GM12878 (cell line): ENCODE data around the gene IGF2BP1. TPM values are rescaled to one million over a fixed set of nuclear protein-coding genes. Genes with fewer than 3 reads are reported as not detected.

Experiments
- ATAC-seq: fragments of 200-7000 bp; cut with Tn5 transposase; 3 replicates; pipeline ENCODE4 v1.9.1; 2020; ENCODE audit warnings: mild to moderate bottlenecking, moderate library complexity
- BruUV-seq: library from RNA; stranded (reverse); fragments of 400-500 nt; replicated peaks from 2 replicates; lab custom pipeline; 2021; lab: Mats Ljungman, UMichigan
- CTCF ChIA-PET: fragments of 300-600 bp; sonication (Branson Sonifier 250); formaldehyde crosslinking; extraction: SDS; loops from one replicate; lab custom pipeline; 2021; ENCODE audit warnings: inconsistent platforms; lab: Yijun Ruan, JAX
- POLR2A ChIA-PET: fragments of 350-600 bp; formaldehyde crosslinking; extraction: SDS; loops from one replicate; lab custom pipeline; 2021; ENCODE audit warnings: inconsistent platforms; lab: Charles Lee
- RAD21 ChIA-PET: fragments of 300-600 bp; sonication (Branson Sonifier 250); formaldehyde crosslinking; loops from one replicate; lab custom pipeline; 2023; ENCODE audit warnings: antibody characterized with exemption; ENCODE audit not compliant: unreplicated experiment; lab: Charles Lee
- SMC1A ChIA-PET: fragments of 300-600 bp; sonication (Branson Sonifier 250); formaldehyde crosslinking; loops from one replicate; lab custom pipeline; 2023; ENCODE audit not compliant: unreplicated experiment, uncharacterized antibody; lab: Charles Lee
- DNase-seq: peaks from one replicate; pipeline ENCODE4 v3.0.0-alpha.2; 2011; ENCODE audit warnings: low read depth, low spot score
- FAIRE-seq: peaks from 3 replicates; lab custom pipeline; 2011; peaks lifted over from hg19 to GRCh38; lab: Jason Lieb, UNC
- H2AFZ ChIP-seq: 2 replicates; pipeline ENCODE4 v1.6.0; 2011; ENCODE audit warnings: low read depth, low read length, control low read depth; ENCODE audit not compliant: control insufficient read depth
- H3K27ac ChIP-seq: 2 replicates; pipeline ENCODE4 v1.5.1; 2011; ENCODE audit warnings: control low read depth; ENCODE audit not compliant: control insufficient read depth, insufficient read depth
- H3K27me3 ChIP-seq, 2 experiments: replicated peaks in 1 of 2; 2 replicates each; pipeline versions ENCODE4 v1.6.0 to v1.6.1; 2011; ENCODE audit warnings: low read length in 1 of 2; ENCODE audit not compliant: control insufficient read depth in 2 of 2, insufficient read depth in 2 of 2
- H3K36me3 ChIP-seq, 2 experiments: 2 replicates each; pipeline ENCODE4 v1.5.1; 2011; ENCODE audit warnings: low read length in 1 of 2; ENCODE audit not compliant: control insufficient read depth in 2 of 2, insufficient read depth in 2 of 2
- H3K4me1 ChIP-seq: 2 replicates; pipeline ENCODE4 v1.6.1; 2011; ENCODE audit warnings: mild to moderate bottlenecking, low read length, moderate library complexity, mixed read lengths; ENCODE audit not compliant: control insufficient read depth, insufficient read depth
- H3K4me2 ChIP-seq: 2 replicates; pipeline ENCODE4 v1.6.0; 2011; ENCODE audit warnings: control low read depth; ENCODE audit not compliant: control insufficient read depth, insufficient read depth
- H3K4me3 ChIP-seq: fragments of 200-600 bp; sonication (generic); 2 replicates; pipeline ENCODE4 v1.5.1; 2016
- H3K79me2 ChIP-seq: 2 replicates; pipeline ENCODE4 v1.6.0; 2011; ENCODE audit warnings: low read length; ENCODE audit not compliant: control insufficient read depth, insufficient read depth
- H3K9ac ChIP-seq: 2 replicates; pipeline ENCODE4 v1.8.0; 2011; ENCODE audit warnings: low read length, control low read depth, mixed read lengths; ENCODE audit not compliant: control insufficient read depth, insufficient read depth
- H3K9me3 ChIP-seq: replicated peaks from 3 replicates; pipeline ENCODE4 v1.5.1; 2011; ENCODE audit warnings: mild to moderate bottlenecking, low read length; ENCODE audit not compliant: control insufficient read depth, insufficient read depth
- H4K20me1 ChIP-seq: 2 replicates; pipeline ENCODE4 v1.6.0; 2011; ENCODE audit not compliant: control insufficient read depth, insufficient read depth
- BHLHE40 ChIP-seq, 2 experiments: fragments of 450-650 bp in 1 of 2; IDR thresholded peaks; 2 replicates each; pipeline ENCODE4 v1.6.1; 2011 to 2017; ENCODE audit warnings: low read depth in 2 of 2, borderline replicate concordance in 1 of 2, improper control_type of control experiment in 1 of 2, low read length in 1 of 2, mild to moderate bottlenecking in 1 of 2
- CREB1 ChIP-seq: IDR thresholded peaks from 2 replicates; pipeline ENCODE4 v1.6.1; 2012; ENCODE audit warnings: low read depth, mild to moderate bottlenecking, inconsistent platforms
- DPF2 ChIP-seq: fragments of 450-650 bp; IDR thresholded peaks from 2 replicates; pipeline ENCODE4 v1.6.1; 2017; ENCODE audit warnings: mild to moderate bottlenecking
- HCFC1 ChIP-seq: fragments of 150-350 bp; IDR thresholded peaks from 2 replicates; pipeline ENCODE4 v1.6.1; 2014; ENCODE audit warnings: low read length
- NBN ChIP-seq: fragments of 450-650 bp; IDR thresholded peaks from 2 replicates; pipeline ENCODE4 v1.6.1; 2016
- NFXL1 ChIP-seq: fragments of 450-650 bp; IDR thresholded peaks from 2 replicates; pipeline ENCODE4 v1.6.1; 2017; ENCODE audit warnings: antibody characterized with exemption, mild to moderate bottlenecking, borderline replicate concordance
- RAD21 ChIP-seq: IDR thresholded peaks from 2 replicates; pipeline ENCODE4 v1.6.1; 2011; ENCODE audit warnings: mild to moderate bottlenecking, low read depth, low read length, moderate library complexity; ENCODE audit not compliant: insufficient read depth
- RCOR1 ChIP-seq: conservative IDR thresholded peaks from 2 replicates; pipeline ENCODE4 v1.6.1; 2012; ENCODE audit warnings: low read depth, low read length, improper control_type of control experiment
- RUNX3 ChIP-seq: IDR thresholded peaks from 2 replicates; pipeline ENCODE4 v1.6.1; 2012; ENCODE audit warnings: low read length, inconsistent platforms
- SMC3 ChIP-seq: IDR thresholded peaks from 2 replicates; pipeline ENCODE4 v1.6.1; 2011; ENCODE audit warnings: low read length, improper control_type of control experiment, borderline replicate concordance
- SP1 ChIP-seq: IDR thresholded peaks from one replicate; pipeline ENCODE4 v1.6.1; 2011; ENCODE audit warnings: low read depth, low read length
- SPI1 ChIP-seq: IDR thresholded peaks from 2 replicates; pipeline ENCODE4 v1.6.1; 2011; ENCODE audit warnings: low read depth, mild to moderate bottlenecking, low read length, moderate library complexity, borderline replicate concordance; ENCODE audit not compliant: insufficient read depth
- YY1 ChIP-seq: IDR thresholded peaks from 2 replicates; pipeline ENCODE4 v1.6.1; 2011; ENCODE audit warnings: low read depth, mild to moderate bottlenecking, low read length
- whole genome bisulfite sequencing: methylation state at CpG from one replicate; pipeline ENCODE4 v1.1.6; 2016; ENCODE audit warnings: low lambda C conversion rate; ENCODE audit not compliant: insufficient replicate concordance, insufficient coverage; ENCODE audit errors: missing lambda C conversion rate; 5-methylcytosine and 5-hydroxymethylcytosine counted together
- in situ Hi-C: fragments of 300-500 bp; cut with MboI; formaldehyde crosslinking; loops from 9 replicates; pipeline ENCODE4 v1.14.3; 2018; ENCODE audit warnings: mixed read lengths
- intact Hi-C: fragments of 100-400 bp; cut with micrococcal nuclease; formaldehyde crosslinking; loops from one replicate; pipeline ENCODE4 v1.14.2; 2022; ENCODE audit not compliant: unreplicated experiment
- polyA plus RNA-seq, 11 experiments: library from polyadenylated mRNA; depleted of rRNA in 4 of 11; unstranded in 6 of 11; stranded (reverse) in 5 of 11; fragments of >200 nt; fragmentation: Nextera tagmentation in 4 of 11; fragmentation: Illumina TruSeq in 1 of 11; extraction: Ambion mirVana in 4 of 11; extraction: Trizol in 1 of 11; gene quantifications; 1 replicate in 1 of 11; 2 replicates in 10 of 11; pipeline versions ENCODE4 v1.2.1 to v1.2.3, GENCODE V29; 2011 to 2016; ENCODE audit warnings: inconsistent platforms in 2 of 11, missing spikeins in 2 of 11, low read depth in 1 of 11
- total RNA-seq, 4 experiments: library from RNA; depleted of rRNA in 3 of 4; stranded (reverse); fragments of >200 nt in 3 of 4; fragmentation: Illumina TruSeq in 1 of 4; extraction: Trizol in 1 of 4; gene quantifications; 2 replicates each; pipeline versions ENCODE4 v1.2.1 to v1.2.3, GENCODE V29; 2013 to 2021
- TF ChIP-seq, protein P1 (sequence below): IDR thresholded peaks from 2 replicates; pipeline ENCODE4 v1.6.1; 2012; ENCODE audit warnings: low read depth, low read length, improper control_type of control experiment
- TF ChIP-seq, protein P2 (sequence below): IDR thresholded peaks from 2 replicates; pipeline ENCODE4 v1.6.1; 2012; ENCODE audit warnings: mild to moderate bottlenecking, low read depth, low read length
- TF ChIP-seq, protein P3 (sequence below), 3 experiments: IDR thresholded peaks in 2 of 3; conservative IDR thresholded peaks in 1 of 3; 2 replicates each; pipeline ENCODE4 v1.5.1; 2011; ENCODE audit warnings: low read depth in 3 of 3, low read length in 3 of 3, mild to moderate bottlenecking in 3 of 3, control low read depth in 2 of 3, moderate library complexity in 2 of 3, inconsistent platforms in 1 of 3, mixed read lengths in 1 of 3; ENCODE audit not compliant: control insufficient read depth in 2 of 3, insufficient read depth in 1 of 3; ENCODE audit errors: extremely low read depth in 1 of 3

IGF2BP1 gene
- total and polyA plus RNA-seq, 10 of the 15 experiments (the other 5 are each of a cell fraction or from before 2014, with no cell fraction given) = 0.04 to 2.4 (median 0.13) TPM; not detected in 1

DNA sequence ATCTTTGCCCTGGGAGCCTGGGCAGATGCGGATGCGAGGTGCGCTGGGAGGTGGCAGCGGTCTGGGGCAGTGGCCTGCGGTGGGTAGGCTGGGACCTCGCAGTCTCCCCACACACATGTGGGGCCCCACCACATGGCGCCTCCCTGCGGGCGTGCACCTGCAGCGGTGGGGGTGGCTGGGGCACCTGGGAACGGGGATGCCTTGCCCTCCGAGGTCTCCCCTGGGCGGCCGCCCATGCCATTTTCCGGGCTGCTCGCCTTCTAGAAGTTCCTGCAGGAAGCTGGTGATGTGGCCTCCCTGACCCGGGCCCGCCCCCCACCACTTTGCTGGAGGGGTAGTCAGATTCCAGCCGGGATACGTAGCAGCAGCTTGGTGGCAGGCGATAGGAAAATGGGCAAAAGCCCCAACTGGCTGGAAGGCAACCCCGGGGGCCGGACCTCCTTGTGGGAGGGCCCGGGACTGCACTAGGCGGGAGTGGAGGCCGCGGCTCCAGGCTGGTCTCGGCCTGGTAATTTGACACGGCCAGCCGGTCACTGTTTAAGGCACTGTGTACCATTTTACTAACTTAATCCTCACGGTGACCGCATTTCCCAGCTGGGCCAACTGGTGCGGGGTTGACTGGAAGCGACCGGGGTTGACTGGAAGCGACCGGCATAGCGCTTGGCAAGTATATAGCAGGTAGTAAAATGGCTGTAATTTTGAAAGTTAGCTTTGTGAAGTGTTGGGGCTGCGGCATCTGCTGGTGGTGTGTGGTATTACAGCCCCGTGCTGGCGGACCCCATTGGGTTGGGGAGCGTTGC lies 38.5 kb downstream of the IGF2BP1 start:
- POLR2A ChIA-PET = no interaction called here
- intact Hi-C loops = no loop called here
- FAIRE-seq = no peak
- Histone ChIP-seq H3K36me3 (no peaks in the 10 kb centered on the region), H3K4me3 (no peak overlapping the region), H3K4me2 (no peak overlapping the region), H3K27ac (no peak overlapping the region), H3K27me3 (no peaks in the 10 kb centered on the region; a peak in 1 of 4 replicates), H2AFZ (no peak overlapping the region), H3K9ac (no peak overlapping the region), H4K20me1 (no peaks in the 10 kb centered on the region; the same call in 1 of the 2 replicates), H3K79me2 (no peaks in the 10 kb centered on the region), H3K4me1 (no peaks in the 10 kb centered on the region), H3K9me3 (no peaks in the 10 kb centered on the region)
- in situ Hi-C loops = no loop called here
- CTCF ChIA-PET = interaction anchor here (0.5 to 8.9 kb wide), 24 partner anchors 10 to 372 kb away, joined by 3 to 115 read pairs (median 5); partner anchors contain the start of gene ATP5MC1
- WGBS = 52% methylated on average over 28 of the region's 42 CpGs
- RAD21 ChIA-PET = interaction anchor here (0.6 to 1.4 kb wide), 4 partner anchors 151 to 357 kb away, joined by 3 to 7 read pairs (median 4); no protein-coding TSS in a partner anchor
- no TSS peak for BruUV-seq
- SMC1A ChIA-PET = interaction anchor here (0.9 to 2.5 kb wide), 2 partner anchors 152 to 357 kb away, joined by 3 to 17 read pairs; no protein-coding TSS in a partner anchor
- DNase-seq = no peak
- ATAC-seq = peak; percentile 63
- TF ChIP-seq, protein P1, sequence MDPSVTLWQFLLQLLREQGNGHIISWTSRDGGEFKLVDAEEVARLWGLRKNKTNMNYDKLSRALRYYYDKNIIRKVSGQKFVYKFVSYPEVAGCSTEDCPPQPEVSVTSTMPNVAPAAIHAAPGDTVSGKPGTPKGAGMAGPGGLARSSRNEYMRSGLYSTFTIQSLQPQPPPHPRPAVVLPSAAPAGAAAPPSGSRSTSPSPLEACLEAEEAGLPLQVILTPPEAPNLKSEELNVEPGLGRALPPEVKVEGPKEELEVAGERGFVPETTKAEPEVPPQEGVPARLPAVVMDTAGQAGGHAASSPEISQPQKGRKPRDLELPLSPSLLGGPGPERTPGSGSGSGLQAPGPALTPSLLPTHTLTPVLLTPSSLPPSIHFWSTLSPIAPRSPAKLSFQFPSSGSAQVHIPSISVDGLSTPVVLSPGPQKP = no peak
- TF ChIP-seq SP1 = no peak
- TF ChIP-seq SMC3 = peak; percentile 60
- no peak for TF ChIP-seq RCOR1
- no peak for TF ChIP-seq NFXL1
- no peak for TF ChIP-seq BHLHE40 (IDR thresholded peaks at IDR 0.05; ENCODE audit: borderline replicate concordance in 1 of 2, low read depth in 2 of 2, low read length in 1 of 2)
- 0 out of 2 replicates have a peak, but pooled peaks have one; percentile 9 for TF ChIP-seq RUNX3
- TF ChIP-seq DPF2 = no peak
- no peak for TF ChIP-seq SPI1
- TF ChIP-seq RAD21 = peak; percentile 43; the same call in 1 of the 2 replicates
- peak; percentile 79 for TF ChIP-seq YY1
- TF ChIP-seq, protein P2, sequence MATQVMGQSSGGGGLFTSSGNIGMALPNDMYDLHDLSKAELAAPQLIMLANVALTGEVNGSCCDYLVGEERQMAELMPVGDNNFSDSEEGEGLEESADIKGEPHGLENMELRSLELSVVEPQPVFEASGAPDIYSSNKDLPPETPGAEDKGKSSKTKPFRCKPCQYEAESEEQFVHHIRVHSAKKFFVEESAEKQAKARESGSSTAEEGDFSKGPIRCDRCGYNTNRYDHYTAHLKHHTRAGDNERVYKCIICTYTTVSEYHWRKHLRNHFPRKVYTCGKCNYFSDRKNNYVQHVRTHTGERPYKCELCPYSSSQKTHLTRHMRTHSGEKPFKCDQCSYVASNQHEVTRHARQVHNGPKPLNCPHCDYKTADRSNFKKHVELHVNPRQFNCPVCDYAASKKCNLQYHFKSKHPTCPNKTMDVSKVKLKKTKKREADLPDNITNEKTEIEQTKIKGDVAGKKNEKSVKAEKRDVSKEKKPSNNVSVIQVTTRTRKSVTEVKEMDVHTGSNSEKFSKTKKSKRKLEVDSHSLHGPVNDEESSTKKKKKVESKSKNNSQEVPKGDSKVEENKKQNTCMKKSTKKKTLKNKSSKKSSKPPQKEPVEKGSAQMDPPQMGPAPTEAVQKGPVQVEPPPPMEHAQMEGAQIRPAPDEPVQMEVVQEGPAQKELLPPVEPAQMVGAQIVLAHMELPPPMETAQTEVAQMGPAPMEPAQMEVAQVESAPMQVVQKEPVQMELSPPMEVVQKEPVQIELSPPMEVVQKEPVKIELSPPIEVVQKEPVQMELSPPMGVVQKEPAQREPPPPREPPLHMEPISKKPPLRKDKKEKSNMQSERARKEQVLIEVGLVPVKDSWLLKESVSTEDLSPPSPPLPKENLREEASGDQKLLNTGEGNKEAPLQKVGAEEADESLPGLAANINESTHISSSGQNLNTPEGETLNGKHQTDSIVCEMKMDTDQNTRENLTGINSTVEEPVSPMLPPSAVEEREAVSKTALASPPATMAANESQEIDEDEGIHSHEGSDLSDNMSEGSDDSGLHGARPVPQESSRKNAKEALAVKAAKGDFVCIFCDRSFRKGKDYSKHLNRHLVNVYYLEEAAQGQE = no peak
- TF ChIP-seq CREB1 = no peak
- TF ChIP-seq HCFC1 = no peak
- TF ChIP-seq, protein P3, sequence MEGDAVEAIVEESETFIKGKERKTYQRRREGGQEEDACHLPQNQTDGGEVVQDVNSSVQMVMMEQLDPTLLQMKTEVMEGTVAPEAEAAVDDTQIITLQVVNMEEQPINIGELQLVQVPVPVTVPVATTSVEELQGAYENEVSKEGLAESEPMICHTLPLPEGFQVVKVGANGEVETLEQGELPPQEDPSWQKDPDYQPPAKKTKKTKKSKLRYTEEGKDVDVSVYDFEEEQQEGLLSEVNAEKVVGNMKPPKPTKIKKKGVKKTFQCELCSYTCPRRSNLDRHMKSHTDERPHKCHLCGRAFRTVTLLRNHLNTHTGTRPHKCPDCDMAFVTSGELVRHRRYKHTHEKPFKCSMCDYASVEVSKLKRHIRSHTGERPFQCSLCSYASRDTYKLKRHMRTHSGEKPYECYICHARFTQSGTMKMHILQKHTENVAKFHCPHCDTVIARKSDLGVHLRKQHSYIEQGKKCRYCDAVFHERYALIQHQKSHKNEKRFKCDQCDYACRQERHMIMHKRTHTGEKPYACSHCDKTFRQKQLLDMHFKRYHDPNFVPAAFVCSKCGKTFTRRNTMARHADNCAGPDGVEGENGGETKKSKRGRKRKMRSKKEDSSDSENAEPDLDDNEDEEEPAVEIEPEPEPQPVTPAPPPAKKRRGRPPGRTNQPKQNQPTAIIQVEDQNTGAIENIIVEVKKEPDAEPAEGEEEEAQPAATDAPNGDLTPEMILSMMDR (IDR thresholded peaks at IDR 0.05 in 2 of 3, conservative IDR thresholded peaks at IDR 0.05 in 1 of 3; ENCODE audit: control insufficient read depth in 2 of 3, extremely low read depth in 1 of 3, insufficient read depth in 1 of 3, low read depth in 3 of 3, low read length in 3 of 3) = peak; percentile 65 to 92 (median 74)
- TF ChIP-seq NBN = no peak
